ENCODE measurements around the gene RABEP2. TPM values are rescaled to one million over a fixed set of nuclear protein-coding genes. Genes with fewer than 3 reads are reported as not detected.
"Not testable (repeated sequence)": the region's sequence is repeated elsewhere in the genome, so short reads cannot be mapped to it uniquely, and the experiment has no call there.

RABEP2 gene
- total RNA-seq, 1 donor from 2014 or later, result 20.0 TPM

DNA sequence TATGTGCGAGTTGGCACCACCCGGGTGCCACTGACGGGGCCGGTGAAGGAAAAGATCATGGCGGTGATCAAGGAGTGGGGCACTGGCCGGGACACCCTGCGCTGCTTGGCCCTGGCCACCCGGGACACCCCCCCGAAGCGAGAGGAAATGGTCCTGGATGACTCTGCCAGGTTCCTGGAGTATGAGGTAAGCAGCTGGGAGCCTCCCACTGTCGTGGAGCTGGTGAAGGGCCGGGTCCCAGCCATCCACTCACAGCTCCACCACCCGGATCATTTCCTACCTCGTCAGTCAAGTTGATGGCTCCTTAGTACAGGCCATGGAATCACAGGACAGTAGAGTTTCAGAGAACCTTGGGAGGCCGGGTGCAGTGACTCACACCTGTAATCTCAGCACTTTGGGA lies 26.8 kb downstream of the RABEP2 start:
- no peak overlapping the region for H3K27ac Mint-ChIP-seq (ENCODE audit: unreplicated experiment)
- TF ChIP-seq, protein P1, sequence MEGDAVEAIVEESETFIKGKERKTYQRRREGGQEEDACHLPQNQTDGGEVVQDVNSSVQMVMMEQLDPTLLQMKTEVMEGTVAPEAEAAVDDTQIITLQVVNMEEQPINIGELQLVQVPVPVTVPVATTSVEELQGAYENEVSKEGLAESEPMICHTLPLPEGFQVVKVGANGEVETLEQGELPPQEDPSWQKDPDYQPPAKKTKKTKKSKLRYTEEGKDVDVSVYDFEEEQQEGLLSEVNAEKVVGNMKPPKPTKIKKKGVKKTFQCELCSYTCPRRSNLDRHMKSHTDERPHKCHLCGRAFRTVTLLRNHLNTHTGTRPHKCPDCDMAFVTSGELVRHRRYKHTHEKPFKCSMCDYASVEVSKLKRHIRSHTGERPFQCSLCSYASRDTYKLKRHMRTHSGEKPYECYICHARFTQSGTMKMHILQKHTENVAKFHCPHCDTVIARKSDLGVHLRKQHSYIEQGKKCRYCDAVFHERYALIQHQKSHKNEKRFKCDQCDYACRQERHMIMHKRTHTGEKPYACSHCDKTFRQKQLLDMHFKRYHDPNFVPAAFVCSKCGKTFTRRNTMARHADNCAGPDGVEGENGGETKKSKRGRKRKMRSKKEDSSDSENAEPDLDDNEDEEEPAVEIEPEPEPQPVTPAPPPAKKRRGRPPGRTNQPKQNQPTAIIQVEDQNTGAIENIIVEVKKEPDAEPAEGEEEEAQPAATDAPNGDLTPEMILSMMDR (IDR thresholded peaks at IDR 0.05), result no peak
- no peaks in the 10 kb centered on the region for H3K9me3 Mint-ChIP-seq (ENCODE audit: unreplicated experiment)
- H3K36me3 Mint-ChIP-seq (ENCODE audit: unreplicated experiment), result no peaks in the 10 kb centered on the region
- no peaks in the 10 kb centered on the region for H3K27me3 Mint-ChIP-seq (ENCODE audit: unreplicated experiment)
- H3K4me3 Mint-ChIP-seq (ENCODE audit: unreplicated experiment), result no peak overlapping the region
- no peaks in the 10 kb centered on the region for H3K4me1 Mint-ChIP-seq (ENCODE audit: unreplicated experiment)
- no peak for DNase-seq (ENCODE audit: extremely low spot score, unreplicated experiment)

DNA sequence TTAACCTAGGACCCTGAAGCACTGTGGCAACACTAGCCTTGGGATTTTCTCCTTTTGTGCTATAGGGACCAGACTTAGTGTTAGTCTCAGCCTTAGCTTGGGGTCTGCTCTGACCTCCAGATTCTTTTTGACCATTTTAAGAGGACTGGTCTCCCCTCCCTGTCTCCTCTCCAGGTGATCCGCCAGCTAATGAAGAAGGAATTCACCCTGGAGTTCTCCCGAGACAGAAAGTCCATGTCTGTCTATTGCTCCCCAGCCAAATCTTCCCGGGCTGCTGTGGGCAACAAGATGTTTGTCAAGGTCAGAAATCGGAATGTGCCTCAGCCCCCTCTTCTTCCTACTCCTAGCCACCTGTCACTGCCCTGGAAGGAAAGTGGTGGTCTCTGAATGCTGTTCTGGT lies 27.2 kb downstream of the RABEP2 start:
- no peaks in the 10 kb centered on the region for H3K9me3 Mint-ChIP-seq (ENCODE audit: unreplicated experiment)
- H3K4me1 Mint-ChIP-seq (ENCODE audit: unreplicated experiment), result no peaks in the 10 kb centered on the region
- H3K4me3 Mint-ChIP-seq (ENCODE audit: unreplicated experiment), result no peak overlapping the region
- TF ChIP-seq, protein P1 (IDR thresholded peaks at IDR 0.05), result no peak
- DNase-seq (ENCODE audit: extremely low spot score, unreplicated experiment), result no peak
- no peaks in the 10 kb centered on the region for H3K36me3 Mint-ChIP-seq (ENCODE audit: unreplicated experiment)
- H3K27ac Mint-ChIP-seq (ENCODE audit: unreplicated experiment), result no peak overlapping the region
- H3K27me3 Mint-ChIP-seq (ENCODE audit: unreplicated experiment), result no peaks in the 10 kb centered on the region

DNA sequence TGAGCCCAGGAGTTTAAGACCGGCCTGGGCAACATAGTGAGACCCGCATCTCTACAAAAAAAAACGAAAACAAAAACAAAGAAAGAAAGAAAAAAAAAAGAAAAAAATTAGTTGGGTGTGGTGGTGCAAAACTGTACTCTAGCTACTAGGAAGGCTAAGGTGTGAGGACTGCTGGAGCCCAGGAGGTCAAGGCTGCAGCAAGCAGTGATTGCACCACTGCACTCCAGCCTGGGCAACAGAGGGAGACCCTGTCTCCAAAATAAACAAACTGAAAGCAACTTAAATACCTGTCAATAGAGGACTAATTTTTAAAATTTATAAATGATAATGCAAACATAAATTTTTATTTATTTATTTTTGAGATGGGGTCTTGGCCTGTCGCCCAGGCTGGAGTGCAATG lies 29.4 kb downstream of the RABEP2 start:
- Mint-ChIP-seq H3K4me3 (ENCODE audit: unreplicated experiment) (no peak overlapping the region), H3K4me1 (ENCODE audit: unreplicated experiment) (no peaks in the 10 kb centered on the region), H3K36me3 (ENCODE audit: unreplicated experiment) (no peaks in the 10 kb centered on the region), H3K27ac (ENCODE audit: unreplicated experiment) (no peak overlapping the region), H3K9me3 (ENCODE audit: unreplicated experiment) (no peaks in the 10 kb centered on the region), H3K27me3 (ENCODE audit: unreplicated experiment) (no peaks in the 10 kb centered on the region)
- TF ChIP-seq, protein P1 (IDR thresholded peaks at IDR 0.05), result no peak
- DNase-seq (ENCODE audit: extremely low spot score, unreplicated experiment), result no peak

DNA sequence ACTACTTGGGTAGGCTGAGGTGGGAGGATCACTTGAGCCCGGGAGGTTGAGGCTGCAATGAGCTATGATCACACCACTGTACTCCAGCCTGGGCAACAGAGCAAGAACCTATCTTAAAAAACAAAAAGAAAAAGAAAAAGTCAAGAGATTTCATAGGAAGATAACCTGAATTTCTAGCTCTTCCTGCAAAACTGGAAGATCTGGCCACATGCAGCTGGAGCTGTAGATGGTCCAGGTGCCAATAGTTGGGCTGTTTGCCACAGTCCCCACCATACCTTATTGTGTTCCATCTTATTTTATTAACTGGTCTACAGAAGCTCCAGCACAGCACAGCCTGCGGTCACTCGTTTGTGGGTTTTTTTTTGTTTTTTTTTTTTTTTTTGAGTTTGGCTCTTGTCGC lies 31.7 kb downstream of the RABEP2 start:
- no peak for DNase-seq (ENCODE audit: extremely low spot score, unreplicated experiment)
- no peaks in the 10 kb centered on the region for H3K27me3 Mint-ChIP-seq (ENCODE audit: unreplicated experiment)
- no peaks in the 10 kb centered on the region for H3K36me3 Mint-ChIP-seq (ENCODE audit: unreplicated experiment)
- H3K4me3 Mint-ChIP-seq (ENCODE audit: unreplicated experiment), result no peak overlapping the region
- TF ChIP-seq, protein P1 (IDR thresholded peaks at IDR 0.05), result no peak
- no peak overlapping the region for H3K27ac Mint-ChIP-seq (ENCODE audit: unreplicated experiment)
- H3K9me3 Mint-ChIP-seq (ENCODE audit: unreplicated experiment), result no peaks in the 10 kb centered on the region
- no peaks in the 10 kb centered on the region for H3K4me1 Mint-ChIP-seq (ENCODE audit: unreplicated experiment)

DNA sequence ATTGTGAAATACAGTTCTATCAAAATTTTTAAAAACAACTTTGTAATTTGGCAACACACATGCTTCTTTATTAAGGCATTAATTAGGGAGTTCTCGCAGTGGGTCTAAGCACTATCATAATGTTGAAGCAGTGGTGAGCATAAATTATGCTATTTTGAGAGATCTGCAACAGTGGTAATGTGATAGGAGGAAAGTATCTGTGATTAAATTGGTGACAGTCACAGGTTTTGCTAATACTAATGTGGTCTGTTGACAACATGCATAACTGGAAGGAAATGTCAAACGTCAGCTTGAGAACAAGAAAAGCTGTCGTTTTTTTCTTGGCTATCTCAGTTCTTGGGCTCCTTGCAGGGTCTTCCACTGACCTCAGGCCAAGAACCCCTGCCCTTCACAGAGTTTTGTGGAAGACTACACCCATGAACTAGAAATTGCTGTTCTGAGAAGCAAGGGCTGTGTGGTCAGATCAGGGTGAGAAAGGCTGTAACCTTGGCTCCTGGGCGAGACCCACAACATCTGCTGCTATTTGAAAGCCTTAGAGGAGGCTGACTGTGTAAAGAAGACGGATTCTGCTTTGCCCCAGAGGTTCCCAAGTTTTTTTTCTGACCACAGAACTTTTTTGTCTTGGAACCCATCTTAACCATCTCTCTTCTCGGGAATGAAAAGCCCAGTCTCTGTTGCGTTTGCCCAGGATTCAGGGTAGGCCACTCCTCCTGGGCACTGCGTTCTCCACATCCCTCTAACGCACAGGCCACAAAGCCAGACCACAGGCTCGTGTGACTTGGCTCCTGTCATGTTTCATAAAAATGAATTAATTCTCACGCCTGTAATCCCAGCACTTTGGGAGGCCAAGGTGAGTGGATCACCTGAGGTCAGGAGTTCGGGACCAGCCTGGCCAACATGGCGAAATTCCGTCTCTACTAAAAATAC lies 32.8 kb downstream of the RABEP2 start:
- Mint-ChIP-seq H3K9me3 (ENCODE audit: unreplicated experiment) (no peaks in the 10 kb centered on the region), H3K4me3 (ENCODE audit: unreplicated experiment) (no peak overlapping the region), H3K27ac (ENCODE audit: unreplicated experiment) (no peak overlapping the region), H3K27me3 (ENCODE audit: unreplicated experiment) (no peaks in the 10 kb centered on the region), H3K36me3 (ENCODE audit: unreplicated experiment) (no peaks in the 10 kb centered on the region), H3K4me1 (ENCODE audit: unreplicated experiment) (no peaks in the 10 kb centered on the region)
- DNase-seq (ENCODE audit: extremely low spot score, unreplicated experiment), result no peak
- TF ChIP-seq, protein P1 (IDR thresholded peaks at IDR 0.05), result no peak

DNA sequence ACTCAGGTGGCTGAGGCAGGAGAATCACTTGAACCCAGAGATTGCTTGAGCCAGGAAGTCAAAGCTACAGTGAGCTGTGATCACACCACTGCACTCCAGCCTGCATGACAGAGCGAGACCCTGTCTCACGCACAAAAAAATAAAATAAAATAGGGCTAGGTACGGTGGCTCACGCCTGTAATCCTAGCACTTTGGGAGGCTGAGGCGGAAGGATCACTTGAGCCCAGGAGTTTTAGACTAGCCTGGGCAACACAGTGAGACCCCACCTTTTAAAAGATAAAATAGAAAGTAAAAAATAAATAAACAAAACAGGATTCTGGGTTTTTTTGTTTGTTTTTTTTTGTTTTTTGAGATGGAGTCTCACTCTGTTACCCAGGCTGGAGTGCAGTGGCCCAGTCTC lies 34.7 kb downstream of the RABEP2 start:
- H3K36me3 Mint-ChIP-seq (ENCODE audit: unreplicated experiment); H3K27me3 Mint-ChIP-seq (ENCODE audit: unreplicated experiment); H3K9me3 Mint-ChIP-seq (ENCODE audit: unreplicated experiment); H3K27ac Mint-ChIP-seq (ENCODE audit: unreplicated experiment); H3K4me3 Mint-ChIP-seq (ENCODE audit: unreplicated experiment); H3K4me1 Mint-ChIP-seq (ENCODE audit: unreplicated experiment); DNase-seq (ENCODE audit: extremely low spot score, unreplicated experiment): not testable (repeated sequence)

Measured in osteocyte (in vitro differentiated cells).